K562 (cell line): Measurements from ENCODE around the gene IL13. TPM values are rescaled to one million over a fixed set of nuclear protein-coding genes. Genes with fewer than 3 reads are reported as not detected.

Experiments used
- CEBPB ChIP-seq: fragments of 450-650 bp; IDR thresholded peaks from 2 replicates; pipeline ENCODE4 v1.6.1; 2016; ENCODE audit warnings: missing genetic modification characterization, missing compliant biosample characterization
- CTBP1 ChIP-seq: fragments of 450-650 bp; IDR thresholded peaks from 2 replicates; pipeline ENCODE4 v1.6.1; 2016; ENCODE audit warnings: borderline replicate concordance
- ELF4 ChIP-seq: fragments of 450-650 bp; formaldehyde crosslinking; IDR thresholded peaks from 2 replicates; pipeline ENCODE4 v1.4.0; 2022; ENCODE audit warnings: missing genetic modification characterization
- GATAD2B ChIP-seq: fragments of 450-650 bp; IDR thresholded peaks from 2 replicates; pipeline ENCODE4 v1.6.1; 2017; ENCODE audit warnings: mild to moderate bottlenecking, borderline replicate concordance
- HDGF ChIP-seq: fragments of 450-650 bp; IDR thresholded peaks from 2 replicates; pipeline ENCODE4 v1.6.1; 2016
- HMGN3 ChIP-seq: IDR thresholded peaks from 2 replicates; pipeline ENCODE4 v1.6.1; 2011; ENCODE audit warnings: borderline replicate concordance, low read depth, mild to moderate bottlenecking, mixed read lengths, low read length; ENCODE audit not compliant: insufficient read length; ENCODE audit errors: extremely low read depth
- NR4A1 ChIP-seq, 2 experiments: fragments of 250-450 bp in 1 of 2; fragments of 450-650 bp in 1 of 2; sonication (Bioruptor Pico) in 1 of 2; IDR thresholded peaks; 2 replicates each; pipeline versions ENCODE4 v1.4.0 to v1.6.1; 2016 to 2020; ENCODE audit warnings: mild to moderate bottlenecking in 2 of 2, missing compliant biosample characterization in 1 of 2, missing genetic modification characterization in 1 of 2, moderate library complexity in 1 of 2
- PHF20 ChIP-seq: fragments of 450-650 bp; IDR thresholded peaks from 2 replicates; pipeline ENCODE4 v1.6.1; 2018; ENCODE audit not compliant: partially characterized antibody
- POLR2AphosphoS2 ChIP-seq: IDR thresholded peaks from 2 replicates; pipeline ENCODE4 v1.6.1; 2012; ENCODE audit warnings: low read length, improper control_type of control experiment
- RAD51 ChIP-seq: fragments of 450-650 bp; IDR thresholded peaks from 2 replicates; pipeline ENCODE4 v1.7.1; 2016; ENCODE audit warnings: low read depth, mild to moderate bottlenecking, borderline replicate concordance
- RFX5 ChIP-seq: IDR thresholded peaks from 2 replicates; pipeline ENCODE4 v1.6.1; 2011; ENCODE audit warnings: low read depth, mild to moderate bottlenecking, improper control_type of control experiment, low read length
- ZNF140 ChIP-seq: fragments of 250-450 bp; sonication (Bioruptor Pico); IDR thresholded peaks from 2 replicates; pipeline ENCODE4 v1.8.0; 2021; ENCODE audit warnings: moderate library complexity, mild to moderate bottlenecking, inconsistent platforms
- ZSCAN29 ChIP-seq: fragments of 450-650 bp; IDR thresholded peaks from 2 replicates; pipeline ENCODE4 v1.6.1; 2017
- polyA plus RNA-seq, 8 experiments: library from polyadenylated mRNA; depleted of rRNA in 4 of 8; stranded (reverse) in 5 of 8; unstranded in 3 of 8; fragments of >200 nt; fragmentation: Nextera tagmentation in 2 of 8; fragmentation: Illumina TruSeq in 1 of 8; extraction: Ambion mirVana in 2 of 8; extraction: Trizol in 1 of 8; gene quantifications; 2 replicates each; pipeline versions ENCODE4 v1.2.1 to v1.2.3, GENCODE V29; 2011 to 2014; ENCODE audit warnings: inconsistent platforms in 1 of 8, missing spikeins in 1 of 8
- total RNA-seq, 7 experiments: library from RNA; depleted of rRNA in 6 of 7; stranded (reverse); fragments of >200 nt in 6 of 7; fragmentation: Illumina TruSeq in 2 of 7; extraction: Trizol in 2 of 7; gene quantifications; 2 replicates each; pipeline versions ENCODE4 v1.2.1 to v1.2.3, GENCODE V29; 2011 to 2021; ENCODE audit warnings: low replicate concordance in 1 of 7
- TF ChIP-seq, protein P1 (sequence below): fragments of 250-450 bp; sonication (Bioruptor Pico); IDR thresholded peaks from 2 replicates; pipeline ENCODE4 v1.4.0; 2020; ENCODE audit warnings: borderline replicate concordance
- TF ChIP-seq, protein P2 (sequence below): sonication (generic); formaldehyde crosslinking; IDR thresholded peaks from 2 replicates; pipeline ENCODE4 v1.8.0; 2022; ENCODE audit warnings: mild to moderate bottlenecking, missing genetic modification reagents
- TF ChIP-seq, protein P3 (sequence below): fragments of 450-650 bp; IDR thresholded peaks from 2 replicates; pipeline ENCODE4 v1.6.1; 2016; ENCODE audit warnings: antibody characterized with exemption
- TF ChIP-seq, protein P4 (sequence below): sonication (generic); formaldehyde crosslinking; IDR thresholded peaks from 2 replicates; pipeline ENCODE4 v1.8.0; 2022; ENCODE audit warnings: missing genetic modification reagents, mild to moderate bottlenecking, borderline replicate concordance
- TF ChIP-seq, protein P5 (sequence below): sonication (generic); formaldehyde crosslinking; IDR thresholded peaks from 2 replicates; pipeline ENCODE4 v1.8.1; 2023; ENCODE audit warnings: mild to moderate bottlenecking, missing genetic modification reagents

The IL13 gene
- total and polyA plus RNA-seq, 9 of the 15 experiments (the other 6 are each of a cell fraction or from before 2014, with no cell fraction given), result not detected

DNA sequence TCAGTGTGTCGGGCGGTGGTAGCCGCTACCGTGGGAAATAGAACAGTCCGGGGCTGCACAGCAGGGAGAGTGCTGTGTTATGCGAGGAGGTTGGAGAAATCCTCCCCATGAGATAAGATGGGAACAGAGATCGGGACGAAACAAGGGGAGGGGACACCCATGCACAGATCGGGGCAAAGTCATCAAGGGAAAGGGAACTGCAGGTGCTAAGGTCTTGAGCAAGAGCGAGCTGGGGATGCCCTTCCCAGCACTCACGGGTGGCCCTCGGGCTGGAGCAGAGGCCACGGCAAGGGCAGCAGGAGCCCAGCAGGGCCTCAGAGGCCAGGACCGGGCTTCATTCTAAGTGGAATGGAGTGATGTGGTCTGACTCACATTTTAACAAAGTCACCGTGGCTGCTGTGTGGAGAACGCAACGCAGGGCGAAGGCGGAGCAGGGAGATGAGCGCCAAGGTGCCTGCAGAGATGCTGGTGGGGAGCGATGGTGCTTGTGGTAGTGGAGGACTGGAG is 7.7 kb downstream of the IL13 start (continued):
- TF ChIP-seq, protein P1, sequence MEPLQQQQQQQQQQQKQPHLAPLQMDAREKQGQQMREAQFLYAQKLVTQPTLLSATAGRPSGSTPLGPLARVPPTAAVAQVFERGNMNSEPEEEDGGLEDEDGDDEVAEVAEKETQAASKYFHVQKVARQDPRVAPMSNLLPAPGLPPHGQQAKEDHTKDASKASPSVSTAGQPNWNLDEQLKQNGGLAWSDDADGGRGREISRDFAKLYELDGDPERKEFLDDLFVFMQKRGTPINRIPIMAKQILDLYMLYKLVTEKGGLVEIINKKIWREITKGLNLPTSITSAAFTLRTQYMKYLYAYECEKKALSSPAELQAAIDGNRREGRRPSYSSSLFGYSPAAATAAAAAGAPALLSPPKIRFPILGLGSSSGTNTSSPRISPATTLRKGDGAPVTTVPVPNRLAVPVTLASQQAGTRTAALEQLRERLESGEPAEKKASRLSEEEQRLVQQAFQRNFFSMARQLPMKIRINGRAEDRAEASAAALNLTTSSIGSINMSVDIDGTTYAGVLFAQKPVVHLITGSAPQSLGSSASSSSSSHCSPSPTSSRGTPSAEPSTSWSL (CRISPR knock-in tag), result 0 out of 2 replicates have a peak, but pooled peaks have one; percentile 27
- TF ChIP-seq RFX5 (no peak), ZNF140 (no peak), NR4A1 (CRISPR knock-in tag; IDR thresholded peaks at IDR 0.05) (no peak), NR4A1 (tag; IDR thresholded peaks at IDR 0.05) (0 out of 2 replicates have a peak, but pooled peaks have one; percentile 22), GATAD2B (no peak), CTBP1 (peak; percentile 33; the same call in 1 of the 2 replicates), CEBPB (peak; percentile 46), HDGF (no peak), ZSCAN29 (no peak), HMGN3 (no peak), POLR2AphosphoS2 (no peak), RAD51 (no peak), ELF4 (CRISPR knock-in tag) (0 out of 2 replicates have a peak, but pooled peaks have one; percentile 19), PHF20 (no peak)
- TF ChIP-seq, protein P2, sequence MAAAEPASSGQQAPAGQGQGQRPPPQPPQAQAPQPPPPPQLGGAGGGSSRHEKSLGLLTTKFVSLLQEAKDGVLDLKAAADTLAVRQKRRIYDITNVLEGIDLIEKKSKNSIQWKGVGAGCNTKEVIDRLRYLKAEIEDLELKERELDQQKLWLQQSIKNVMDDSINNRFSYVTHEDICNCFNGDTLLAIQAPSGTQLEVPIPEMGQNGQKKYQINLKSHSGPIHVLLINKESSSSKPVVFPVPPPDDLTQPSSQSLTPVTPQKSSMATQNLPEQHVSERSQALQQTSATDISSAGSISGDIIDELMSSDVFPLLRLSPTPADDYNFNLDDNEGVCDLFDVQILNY (CRISPR knock-in tag), result no peak
- TF ChIP-seq, protein P3, sequence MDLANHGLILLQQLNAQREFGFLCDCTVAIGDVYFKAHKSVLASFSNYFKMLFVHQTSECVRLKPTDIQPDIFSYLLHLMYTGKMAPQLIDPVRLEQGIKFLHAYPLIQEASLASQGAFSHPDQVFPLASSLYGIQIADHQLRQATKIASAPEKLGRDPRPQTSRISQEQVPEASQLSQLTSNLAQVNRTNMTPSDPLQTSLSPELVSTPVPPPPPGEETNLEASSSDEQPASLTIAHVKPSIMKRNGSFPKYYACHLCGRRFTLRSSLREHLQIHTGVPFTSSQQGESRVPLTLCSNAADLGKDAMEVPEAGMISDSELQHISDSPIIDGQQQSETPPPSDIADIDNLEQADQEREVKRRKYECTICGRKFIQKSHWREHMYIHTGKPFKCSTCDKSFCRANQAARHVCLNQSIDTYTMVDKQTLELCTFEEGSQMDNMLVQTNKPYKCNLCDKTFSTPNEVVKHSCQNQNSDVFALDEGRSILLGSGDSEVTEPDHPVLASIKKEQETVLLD, result 0 out of 2 replicates have a peak, but pooled peaks have one; percentile 12
- TF ChIP-seq, protein P4, sequence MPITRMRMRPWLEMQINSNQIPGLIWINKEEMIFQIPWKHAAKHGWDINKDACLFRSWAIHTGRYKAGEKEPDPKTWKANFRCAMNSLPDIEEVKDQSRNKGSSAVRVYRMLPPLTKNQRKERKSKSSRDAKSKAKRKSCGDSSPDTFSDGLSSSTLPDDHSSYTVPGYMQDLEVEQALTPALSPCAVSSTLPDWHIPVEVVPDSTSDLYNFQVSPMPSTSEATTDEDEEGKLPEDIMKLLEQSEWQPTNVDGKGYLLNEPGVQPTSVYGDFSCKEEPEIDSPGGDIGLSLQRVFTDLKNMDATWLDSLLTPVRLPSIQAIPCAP (CRISPR knock-in tag), result no peak
- TF ChIP-seq, protein P5, sequence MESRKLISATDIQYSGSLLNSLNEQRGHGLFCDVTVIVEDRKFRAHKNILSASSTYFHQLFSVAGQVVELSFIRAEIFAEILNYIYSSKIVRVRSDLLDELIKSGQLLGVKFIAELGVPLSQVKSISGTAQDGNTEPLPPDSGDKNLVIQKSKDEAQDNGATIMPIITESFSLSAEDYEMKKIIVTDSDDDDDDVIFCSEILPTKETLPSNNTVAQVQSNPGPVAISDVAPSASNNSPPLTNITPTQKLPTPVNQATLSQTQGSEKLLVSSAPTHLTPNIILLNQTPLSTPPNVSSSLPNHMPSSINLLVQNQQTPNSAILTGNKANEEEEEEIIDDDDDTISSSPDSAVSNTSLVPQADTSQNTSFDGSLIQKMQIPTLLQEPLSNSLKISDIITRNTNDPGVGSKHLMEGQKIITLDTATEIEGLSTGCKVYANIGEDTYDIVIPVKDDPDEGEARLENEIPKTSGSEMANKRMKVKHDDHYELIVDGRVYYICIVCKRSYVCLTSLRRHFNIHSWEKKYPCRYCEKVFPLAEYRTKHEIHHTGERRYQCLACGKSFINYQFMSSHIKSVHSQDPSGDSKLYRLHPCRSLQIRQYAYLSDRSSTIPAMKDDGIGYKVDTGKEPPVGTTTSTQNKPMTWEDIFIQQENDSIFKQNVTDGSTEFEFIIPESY (CRISPR knock-in tag), result peak; percentile 27; the same call in 1 of the 2 replicates
